HG02852 (cell line): ENCODE measurements around the gene PIMREG.

Experiments used
- ATAC-seq: cut with Tn5 transposase; IDR thresholded peaks from one replicate; pipeline ENCODE4 v1.9.1; 2021; ENCODE audit warnings: mild to moderate bottlenecking, moderate library complexity; ENCODE audit not compliant: unreplicated experiment

Gene PIMREG

DNA sequence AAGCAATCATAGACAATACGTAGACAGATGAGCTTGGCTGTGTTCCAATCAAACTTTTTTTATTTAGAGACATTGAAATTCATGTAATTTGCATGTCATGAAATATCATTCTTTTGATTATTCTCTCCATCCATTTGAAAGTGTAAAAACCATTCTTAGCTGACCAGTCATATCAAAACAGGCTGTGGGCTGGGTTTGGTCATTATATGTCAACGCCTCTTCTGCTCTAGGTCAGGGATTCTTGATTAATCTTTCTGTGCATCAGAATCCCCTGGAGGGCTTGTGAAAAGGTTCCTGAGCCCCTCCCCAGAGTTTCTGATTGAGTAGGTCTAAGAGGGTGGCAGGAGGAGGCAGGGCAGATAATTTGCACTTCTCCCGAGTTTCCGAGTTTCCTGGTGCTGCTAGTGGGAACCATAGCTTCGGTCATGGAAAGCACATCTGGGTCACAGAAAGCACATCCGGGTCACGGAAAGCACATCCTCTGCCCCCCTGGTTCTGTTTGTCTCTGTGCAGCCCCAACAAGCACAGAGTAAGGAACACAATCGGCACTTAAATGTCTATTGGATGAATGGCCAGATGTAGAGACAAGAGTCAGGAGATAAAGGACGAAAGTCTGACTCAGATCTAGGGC, 16.4 kb downstream of the PIMREG start:
- ATAC-seq: no peak

DNA sequence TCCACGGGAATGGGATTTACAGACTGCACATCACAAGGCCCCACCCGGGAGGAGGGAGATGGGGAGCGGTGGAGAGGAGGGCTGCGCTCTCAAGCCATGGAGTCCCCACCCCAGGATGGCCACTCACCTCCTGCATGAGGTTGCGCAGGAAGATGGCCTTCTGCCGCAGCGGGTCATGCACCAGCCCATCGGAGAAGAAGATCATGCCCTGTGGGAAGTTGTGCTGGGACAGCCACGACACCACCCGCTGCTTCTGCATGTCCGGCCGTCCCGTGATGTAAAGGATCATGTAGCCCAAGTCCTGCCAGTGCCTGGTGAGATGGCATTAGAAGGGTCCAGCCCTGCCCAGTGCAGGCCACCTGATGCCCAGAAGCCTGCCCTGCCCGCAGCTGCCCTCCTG, 17.0 kb downstream of the PIMREG start:
- no peak for ATAC-seq

DNA sequence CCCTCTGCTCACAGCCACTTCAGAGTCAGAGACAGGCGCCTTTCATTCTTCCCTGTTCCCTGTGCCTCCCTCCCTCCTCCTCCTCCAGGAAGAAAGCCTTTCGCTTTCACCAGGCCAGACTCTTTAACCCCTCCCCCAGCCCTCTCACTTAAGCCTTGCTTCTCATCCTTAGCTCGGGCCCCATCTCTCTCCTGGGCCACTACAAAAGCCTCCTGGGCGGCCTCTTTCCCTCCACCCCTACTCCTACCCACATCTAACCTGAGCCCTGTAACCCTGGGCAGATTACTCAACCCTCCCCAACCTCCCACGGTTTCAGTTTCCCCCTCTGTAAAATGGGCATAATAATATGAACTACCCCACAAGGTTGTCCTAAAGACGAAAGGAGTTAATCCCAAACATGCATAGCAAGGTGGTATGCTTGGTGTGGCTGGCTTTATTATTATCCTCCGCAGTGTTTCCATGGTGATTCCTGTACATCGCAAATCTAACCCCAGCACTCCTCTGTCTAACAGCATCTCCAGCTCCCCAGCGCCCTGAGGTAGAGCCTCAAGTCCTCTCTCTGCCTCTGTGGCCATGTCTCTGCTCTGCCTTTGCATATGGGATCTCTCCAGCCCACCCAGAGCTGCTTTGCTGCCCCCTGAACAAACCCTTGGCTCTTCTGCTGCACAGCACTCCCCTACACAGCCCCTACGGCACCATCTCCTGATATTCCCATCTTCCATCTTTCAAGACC, 17.7 kb downstream of the PIMREG start:
- ATAC-seq: no peak

DNA sequence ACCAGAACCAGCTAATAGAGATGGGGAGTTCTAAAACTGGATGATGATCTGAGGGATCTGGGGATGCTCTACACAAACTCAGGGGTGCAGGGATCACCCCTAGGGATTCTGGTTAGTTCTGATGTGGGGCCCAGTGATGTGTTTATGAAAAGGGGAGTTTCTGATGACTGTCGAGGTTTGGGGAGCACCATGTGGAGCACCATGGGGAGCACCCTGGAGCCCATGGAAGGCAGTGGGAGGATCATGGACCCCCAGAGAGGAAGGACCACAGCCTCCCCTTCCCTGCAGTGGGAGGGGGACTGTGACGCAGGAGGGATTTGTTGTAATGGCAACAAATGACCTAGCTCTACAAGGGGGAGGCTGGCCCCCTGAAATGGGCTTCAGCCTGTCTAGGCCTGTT, 18.4 kb downstream of the PIMREG start:
- no peak for ATAC-seq

DNA sequence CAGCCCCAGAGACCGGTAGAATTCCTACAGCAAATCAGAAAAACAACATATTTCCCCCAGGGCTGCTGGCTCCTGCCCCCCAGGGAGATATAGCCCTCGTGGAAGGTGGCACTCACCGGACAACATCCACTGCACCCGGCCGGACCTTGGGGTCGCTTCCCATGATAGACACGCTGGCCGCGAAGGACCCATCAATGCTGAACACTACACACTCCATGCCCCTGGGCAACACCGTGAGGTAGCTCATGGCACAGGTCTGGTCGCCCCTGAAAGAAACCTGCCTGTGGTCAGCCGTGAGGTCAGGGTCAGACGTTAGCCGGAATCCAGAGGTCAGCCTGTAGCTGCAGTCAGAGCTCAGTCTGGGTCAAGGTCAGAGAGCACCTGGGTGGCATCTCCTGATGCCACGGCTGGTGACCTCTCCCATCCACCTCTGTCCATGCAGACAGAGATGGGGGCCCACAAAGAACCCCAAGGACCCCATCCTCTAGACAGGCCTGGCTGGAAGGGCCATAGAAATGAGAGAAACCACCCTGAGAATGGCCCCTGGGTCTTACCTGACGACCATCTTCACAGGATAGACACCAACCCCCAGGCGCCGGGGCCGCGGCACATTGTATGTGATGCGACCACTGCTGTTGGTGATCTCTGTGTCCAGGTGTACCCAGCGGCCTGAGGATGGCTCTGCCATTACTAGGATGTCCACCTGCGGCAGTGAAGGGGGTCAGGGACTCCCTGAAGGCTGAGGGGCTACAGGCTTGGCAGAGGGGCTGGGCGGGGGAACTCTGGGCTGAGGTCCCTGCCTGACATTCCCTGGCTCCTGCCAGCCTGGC, 19.6 kb downstream of the PIMREG start:
- ATAC-seq: no peak

DNA sequence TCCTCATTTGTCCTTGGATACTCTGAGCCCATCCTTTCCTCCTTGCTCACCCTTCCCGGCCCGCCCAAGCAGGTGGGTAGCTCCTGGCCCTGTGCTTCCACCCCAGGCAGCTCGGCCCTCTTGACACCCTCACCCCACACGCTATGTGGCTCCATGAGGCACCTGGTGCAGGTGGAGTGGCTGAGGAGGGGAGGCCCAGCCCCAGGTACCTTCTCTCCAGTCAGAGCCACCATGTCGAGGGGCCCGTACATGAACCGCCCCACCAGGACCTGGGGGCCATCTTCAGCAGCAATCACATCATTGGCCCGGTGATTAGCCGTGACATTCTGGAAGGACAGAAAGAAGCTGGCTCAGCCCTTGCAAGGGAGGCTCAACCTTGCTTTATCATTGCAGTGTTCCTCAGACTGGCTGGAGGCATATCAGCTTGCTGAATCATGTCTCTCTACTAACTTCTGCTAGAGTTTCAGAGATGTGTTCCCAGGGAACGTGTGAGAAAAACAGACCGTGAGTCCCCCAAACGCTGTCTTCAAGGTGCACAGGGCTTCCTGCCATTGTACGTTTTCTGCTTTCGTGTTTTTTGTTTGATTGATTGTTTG, 20.3 kb downstream of the PIMREG start:
- no peak for ATAC-seq

DNA sequence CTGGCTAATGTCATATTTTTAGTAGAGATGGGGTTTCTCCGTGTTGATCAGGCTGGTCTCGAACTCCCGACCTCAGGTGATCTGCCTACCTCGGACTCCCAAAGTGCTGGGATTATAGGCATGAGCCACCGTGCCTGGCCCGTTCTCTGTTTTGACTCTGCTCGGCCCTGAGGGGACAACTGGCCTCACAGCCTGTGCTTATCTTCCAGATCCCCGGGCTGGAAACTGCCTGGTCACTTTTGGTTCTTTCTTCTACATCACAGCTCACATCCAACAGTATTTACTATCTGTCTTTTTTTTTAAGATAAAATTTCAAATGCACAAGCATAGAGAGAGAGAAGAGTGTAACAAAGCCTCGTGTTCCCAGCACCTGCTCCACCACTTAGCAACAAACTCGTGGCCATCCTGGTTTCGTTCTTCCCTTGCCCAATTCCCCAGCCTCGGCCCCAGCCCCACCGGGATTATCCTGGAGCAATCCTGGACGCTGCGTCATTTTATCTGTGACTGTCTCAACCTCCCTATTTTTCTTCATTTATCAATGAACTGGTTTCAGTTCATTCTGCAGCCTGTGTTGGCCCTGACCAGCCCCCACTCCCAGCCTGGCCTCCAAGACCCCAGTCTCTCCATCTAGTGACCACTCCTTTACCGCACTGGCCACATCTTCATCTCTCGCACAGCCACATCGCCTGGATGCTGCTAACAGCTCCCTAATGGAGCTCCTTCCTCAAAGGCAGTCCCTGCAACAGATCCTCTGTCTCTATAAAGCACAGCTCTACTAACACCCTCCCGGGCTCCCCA, 21.1 kb downstream of the PIMREG start:
- no peak for ATAC-seq

DNA sequence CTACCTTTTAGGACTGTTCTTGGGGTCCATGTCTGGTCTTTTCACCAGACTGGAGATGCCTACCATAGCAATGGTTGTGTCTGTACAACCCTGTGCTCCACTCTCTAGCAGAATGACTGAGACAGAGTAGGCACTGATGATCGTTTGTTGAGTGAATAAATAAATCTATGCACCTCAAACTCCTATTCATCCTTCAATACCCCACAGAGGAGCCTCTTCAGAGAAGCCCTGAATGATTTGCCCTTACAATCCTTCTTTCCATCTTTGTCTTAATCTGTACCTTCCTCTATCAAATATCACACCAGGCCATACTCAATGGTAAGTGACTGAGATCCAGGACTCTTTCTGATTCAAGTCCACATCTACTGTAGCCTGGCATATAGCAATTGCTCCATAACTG, 23.3 kb downstream of the PIMREG start:
- no peak for ATAC-seq

DNA sequence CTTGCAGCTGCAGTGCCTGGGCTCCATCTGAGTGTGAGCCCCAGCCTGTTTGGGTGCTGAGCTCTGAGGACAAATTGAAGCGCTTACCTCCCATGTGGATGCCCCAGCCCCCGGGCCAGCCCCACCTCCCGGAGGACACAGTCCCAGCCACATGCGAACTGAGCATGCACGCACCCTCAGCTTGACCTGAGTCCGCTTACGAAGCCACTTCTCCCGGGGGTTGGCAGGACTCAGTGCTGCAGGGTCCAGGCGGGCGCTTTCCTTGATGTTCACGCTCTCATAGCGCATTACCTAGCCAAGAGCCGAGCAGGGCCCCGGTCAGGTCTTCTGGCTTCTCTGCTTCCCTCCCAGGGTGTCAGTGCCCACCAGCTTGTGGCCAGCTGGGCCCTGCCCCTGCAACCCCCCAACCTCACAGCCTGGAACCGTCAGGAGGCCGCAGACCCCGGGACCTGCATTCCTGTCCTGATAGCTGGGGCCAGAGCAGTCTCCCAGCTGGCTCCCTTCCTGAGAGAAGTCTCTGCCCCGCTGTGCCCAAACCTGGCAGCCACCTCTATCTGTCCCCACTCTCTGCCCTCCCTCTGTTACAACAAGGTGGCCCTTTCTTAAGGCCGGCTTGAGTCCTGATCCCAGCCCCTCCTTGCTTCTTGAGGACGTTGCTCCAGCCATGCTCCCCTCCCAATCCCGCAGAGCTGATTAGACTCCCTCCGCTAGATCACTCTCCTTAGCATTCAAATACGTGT, 24.0 kb downstream of the PIMREG start:
- ATAC-seq: no peak

DNA sequence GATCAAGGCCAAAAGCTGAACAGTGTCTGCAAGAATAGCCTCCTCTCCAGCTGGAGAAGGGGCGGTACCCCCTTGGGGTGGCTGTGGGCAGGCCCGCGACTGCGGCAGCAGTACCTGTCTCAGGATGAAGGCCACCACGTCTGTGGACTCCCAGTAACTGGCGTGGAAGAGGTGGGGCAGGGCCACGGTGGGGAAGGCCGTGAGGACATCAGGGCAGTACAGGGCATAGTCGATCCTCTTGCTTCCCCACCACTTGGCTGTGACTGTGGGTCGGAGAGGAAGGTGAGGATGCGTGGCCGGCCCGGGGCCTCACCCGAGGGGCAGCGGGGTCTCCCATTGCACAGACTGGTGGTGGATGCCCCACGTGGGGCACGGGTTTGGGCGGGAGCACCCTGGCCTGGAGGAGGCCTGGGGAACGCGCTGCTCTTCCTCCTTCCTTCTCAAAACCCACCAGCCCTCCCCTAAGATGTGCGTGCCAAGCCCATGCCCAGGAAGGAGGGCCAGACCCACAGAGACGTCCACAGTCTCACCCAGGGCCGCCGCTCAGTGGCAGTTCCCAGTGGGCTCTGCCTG, 26.0 kb downstream of the PIMREG start:
- ATAC-seq: no peak

DNA sequence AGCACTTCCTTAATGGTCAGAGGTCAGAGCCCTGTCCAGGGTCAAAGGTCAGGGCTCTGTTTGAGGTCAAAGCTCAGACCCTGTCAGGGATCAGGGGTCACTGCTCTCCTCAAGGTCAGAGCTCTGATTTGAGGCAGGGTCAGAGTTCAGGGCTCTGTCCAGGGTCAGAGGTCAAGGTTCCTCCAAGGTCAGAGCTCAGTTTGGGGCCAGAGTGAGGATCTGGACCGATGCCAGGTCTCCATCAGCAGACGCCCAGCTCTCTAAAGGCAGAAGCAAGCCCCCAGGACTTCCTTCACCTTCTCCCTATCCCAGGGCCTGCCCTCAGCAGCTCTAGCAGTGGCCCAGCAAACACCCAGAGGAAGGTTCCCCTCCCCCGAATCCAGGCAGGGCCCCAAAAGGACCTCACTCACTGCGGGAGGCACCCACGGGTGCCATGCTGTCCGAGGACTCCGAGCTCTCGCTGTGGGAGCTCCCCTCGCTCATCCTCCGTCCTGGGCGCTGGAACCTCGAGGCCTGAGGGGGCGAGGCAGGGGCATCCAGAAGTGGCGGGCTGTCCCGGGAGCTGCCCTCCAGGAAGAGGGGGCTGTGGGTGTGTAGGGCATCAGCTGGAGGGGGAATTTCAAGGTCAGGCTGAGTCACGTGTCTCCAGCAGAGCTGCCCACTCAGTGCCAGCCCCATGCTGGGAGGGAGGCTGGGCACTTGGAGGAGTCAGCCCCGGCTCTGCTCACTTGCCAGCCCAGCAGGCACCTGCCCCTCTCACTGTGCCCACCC, 26.7 kb downstream of the PIMREG start:
- ATAC-seq: no peak

DNA sequence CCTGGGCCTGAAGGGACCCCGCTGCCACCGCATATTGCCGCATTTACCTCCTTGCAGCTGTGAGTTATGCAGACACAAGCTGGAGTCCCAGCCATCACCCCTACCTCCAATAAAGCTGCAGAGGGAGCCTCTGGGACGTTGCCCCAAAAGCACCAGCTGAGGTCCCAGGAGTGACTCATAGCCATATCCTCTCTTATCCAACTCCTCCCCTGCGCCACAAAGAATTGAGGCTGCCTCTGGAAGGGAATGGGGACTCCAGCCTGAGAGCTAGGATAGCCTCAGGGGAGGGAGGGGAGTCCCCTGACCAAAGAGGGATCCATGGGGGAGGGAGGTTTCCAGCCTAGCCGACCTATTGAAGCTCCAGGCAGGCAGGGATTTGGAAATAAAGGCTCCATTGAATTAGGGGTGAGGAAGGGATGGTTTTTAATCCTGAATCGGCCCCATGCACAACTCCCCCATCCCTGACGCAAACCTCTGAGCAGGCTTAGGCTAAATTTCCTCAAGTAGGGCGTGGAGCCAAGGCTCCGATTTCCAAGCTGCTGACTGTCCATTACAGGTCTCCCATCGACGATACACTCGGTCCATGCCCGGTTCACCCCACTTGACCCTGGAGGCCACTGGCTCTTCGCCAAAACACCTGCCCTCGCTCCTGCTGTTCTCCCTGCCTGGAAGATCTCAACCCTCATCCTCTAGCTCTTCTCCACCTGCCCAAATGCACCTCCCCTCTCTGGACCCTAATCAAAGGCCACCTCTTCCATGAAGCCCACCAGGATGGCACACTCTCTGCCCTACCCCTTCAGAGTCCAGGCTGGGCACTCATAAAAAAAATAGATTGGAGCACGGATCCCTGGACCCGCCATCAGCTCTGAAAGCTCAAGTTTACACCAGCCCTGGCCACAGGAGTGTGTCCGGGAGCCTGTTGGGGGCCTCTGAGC, 27.5 kb downstream of the PIMREG start:
- ATAC-seq: no peak

DNA sequence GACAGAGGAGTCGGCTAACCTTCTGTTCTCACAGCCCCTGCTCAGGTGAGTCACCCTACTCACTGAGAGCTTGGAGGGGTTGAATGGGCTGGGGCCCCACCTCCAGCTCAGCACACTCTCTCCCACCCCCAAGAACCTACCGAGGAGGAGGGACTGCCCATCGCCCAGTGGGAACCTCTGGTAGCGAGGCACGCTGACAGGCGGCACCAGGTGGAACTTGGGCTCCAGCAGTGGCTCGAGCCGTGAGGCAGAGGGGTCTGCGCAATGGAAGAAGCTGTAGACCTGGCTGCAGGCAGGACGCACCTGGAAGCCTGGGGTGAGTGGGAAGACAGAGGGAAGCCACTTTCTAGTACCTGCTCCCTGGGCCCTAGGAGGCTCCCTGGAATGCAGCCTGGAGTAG, 28.3 kb downstream of the PIMREG start:
- ATAC-seq: no peak

DNA sequence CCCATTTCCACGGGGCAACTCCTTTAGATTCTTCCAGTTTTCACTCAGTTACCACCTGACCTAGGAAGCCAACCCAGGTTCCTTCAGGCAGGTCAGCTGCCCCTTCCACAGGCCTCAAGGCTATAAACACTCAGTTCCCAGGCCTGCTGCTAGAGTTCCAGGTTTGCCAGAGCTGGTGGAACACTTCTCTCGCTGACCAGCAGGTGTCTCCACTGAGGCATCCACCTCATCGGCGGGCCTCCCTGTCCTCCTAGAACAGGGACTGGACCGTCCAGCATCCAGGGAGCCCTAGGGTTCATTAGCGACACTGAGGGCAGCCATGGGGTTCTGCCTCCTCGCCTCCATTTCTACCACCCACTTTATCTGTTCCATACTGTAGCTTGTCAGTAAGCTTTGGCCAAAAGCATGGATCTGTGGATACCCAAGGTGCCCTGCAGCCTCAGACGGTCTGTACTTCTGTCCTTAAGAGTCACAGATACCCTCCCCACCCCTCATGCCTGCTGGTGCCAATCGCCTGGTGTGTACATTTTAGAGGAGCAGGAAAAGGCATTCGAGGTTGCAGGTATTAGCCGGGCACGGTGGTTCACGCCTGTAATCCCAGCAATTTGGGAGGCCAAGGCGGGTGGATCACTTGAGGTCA, 29.0 kb downstream of the PIMREG start:
- no peak for ATAC-seq

DNA sequence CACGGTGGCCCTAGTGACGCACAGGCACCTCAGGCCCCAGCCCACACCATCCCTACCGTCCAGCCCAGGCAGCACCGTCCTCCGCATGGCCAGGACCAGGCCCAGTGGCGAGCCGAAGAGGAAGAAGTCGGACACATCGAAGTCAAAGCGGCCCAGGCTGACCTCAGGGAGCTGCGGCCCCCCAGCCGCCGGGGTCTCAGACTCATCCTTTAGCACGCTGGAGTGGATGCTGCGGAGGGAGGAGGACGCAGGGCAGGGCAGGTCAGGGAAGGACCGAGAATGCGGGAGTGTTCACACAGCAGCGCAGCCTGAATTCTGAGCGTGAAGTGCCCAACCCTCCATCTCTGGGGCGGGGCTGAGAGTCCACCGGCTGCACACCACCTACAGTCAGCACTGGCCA, 30.1 kb downstream of the PIMREG start:
- no peak for ATAC-seq

DNA sequence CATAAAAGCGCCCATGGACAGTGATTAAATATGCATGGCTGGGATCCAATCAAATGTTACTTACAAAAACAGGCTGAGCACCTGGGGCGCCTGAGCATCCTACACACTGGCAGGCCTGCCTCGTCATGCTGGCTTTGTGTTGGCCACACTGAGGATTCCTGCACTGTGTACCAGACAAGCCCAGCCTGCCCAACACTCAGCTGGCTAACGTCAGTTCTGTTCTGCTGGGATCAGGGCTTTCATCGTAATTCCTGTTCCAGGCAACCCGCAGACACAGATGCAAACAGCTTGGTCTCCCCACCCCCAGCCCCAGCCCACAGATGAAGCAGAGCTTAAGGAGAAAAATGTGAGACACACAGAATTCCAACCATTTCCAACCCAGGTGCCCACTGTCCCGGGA, 30.7 kb downstream of the PIMREG start:
- no peak for ATAC-seq

DNA sequence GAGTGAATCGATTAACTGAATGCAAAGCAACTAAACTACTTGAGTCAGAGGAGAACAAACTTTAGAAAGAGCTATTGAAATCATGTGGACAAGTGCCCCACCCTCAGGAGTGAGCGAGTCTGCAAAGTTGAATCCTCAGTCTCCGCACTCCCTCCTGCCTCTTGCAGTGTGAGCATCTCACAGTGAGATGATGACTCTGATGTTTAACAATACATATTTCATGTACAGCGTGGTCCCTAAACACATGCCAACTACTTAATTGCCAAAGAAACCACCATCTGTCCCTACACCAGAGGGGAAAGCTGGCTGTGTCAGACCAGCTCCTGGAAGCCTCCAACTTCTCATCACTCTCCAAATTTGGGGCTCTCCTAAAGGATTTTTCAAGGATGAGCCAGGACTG, 31.2 kb downstream of the PIMREG start:
- no peak for ATAC-seq
